Measurements from ENCODE around the gene PEX14. TPM values are rescaled to one million over a fixed set of nuclear protein-coding genes. Genes with fewer than 3 reads are reported as not detected.

The PEX14 gene
- total and polyA plus RNA-seq, 2 experiments from 2014 or later, result 17.6 to 19.6 TPM

GRCh38 chr1:10521537-10522157 lies 46.9 kb downstream of the PEX14 start (continued):
- TF ChIP-seq REST (IDR thresholded peaks at IDR 0.05; ENCODE audit: unreplicated experiment) (no peak), ZNF462 (CRISPR knock-in tag; IDR thresholded peaks at IDR 0.05) (no peak), NANOG (IDR thresholded peaks at IDR 0.05; ENCODE audit: borderline replicate concordance) (no peak), EZH2phosphoT487 (IDR thresholded peaks at IDR 0.05; ENCODE audit: unreplicated experiment) (no peak), POLR2AphosphoS5 (IDR thresholded peaks at IDR 0.05; ENCODE audit: low read depth) (no peak), CREB1 (CRISPR knock-in tag; IDR thresholded peaks at IDR 0.05; ENCODE audit: low read depth) (no peak)

All from GM23338 (cell line).